Measurements from ENCODE around the gene CDK2AP2. TPM values are rescaled to one million over a fixed set of nuclear protein-coding genes. Genes with fewer than 3 reads are reported as not detected.
A peak's percentile ranks its signal among the peaks of the same experiment; 100 is the strongest.

Gene CDK2AP2
- total RNA-seq, 2 experiments from 2014 or later = 53.5 to 55.5 TPM

DNA sequence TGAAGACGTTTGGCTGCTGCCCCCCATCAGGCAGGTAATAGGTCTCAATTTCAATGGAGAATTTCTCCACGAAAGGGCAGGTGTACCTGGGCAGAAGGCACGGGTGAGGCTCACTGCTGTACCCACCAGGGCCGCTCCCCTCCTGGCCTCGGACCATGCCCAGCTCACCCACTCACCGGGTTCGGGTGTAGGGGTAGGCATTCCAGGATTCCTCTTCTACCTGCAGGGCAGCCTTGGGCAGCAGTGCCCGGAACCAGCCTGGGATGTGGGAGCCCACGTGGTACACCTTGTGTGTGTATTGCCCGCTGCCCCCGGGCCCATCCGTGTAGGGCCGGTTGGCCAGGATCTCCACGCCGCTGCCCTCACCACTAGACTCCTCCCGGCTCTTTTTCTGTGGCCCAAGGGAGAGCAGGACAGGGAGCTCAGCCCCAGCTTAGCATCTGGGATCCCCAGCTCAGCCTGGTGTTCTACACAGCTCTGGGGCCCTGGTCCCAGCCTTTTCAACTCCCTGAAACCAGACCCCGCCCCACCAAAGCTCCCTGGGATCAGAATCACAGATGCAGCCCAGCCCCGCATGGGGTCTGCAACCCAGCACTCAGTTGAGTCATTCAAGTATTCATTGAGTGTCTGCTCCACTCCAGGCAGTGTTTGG lies 5.5 kb downstream of the CDK2AP2 start:
- H3K27me3 Mint-ChIP-seq = no peaks in the 10 kb centered on the region
- ChIA-PET POLR2A (interaction anchor here (8.8 kb wide), 1 partner anchor 14 kb away, joined by 108 read pairs; no protein-coding TSS in a partner anchor), CTCF (interaction anchor here (0.6 to 1.2 kb wide), 2 partner anchors 63 to 151 kb away, joined by 3 read pairs; no protein-coding TSS in a partner anchor)
- DNase-seq (no peak), ATAC-seq (no peak)
- peak overlapping the region; percentile 58 for H3K4me3 Mint-ChIP-seq
- intact Hi-C loops (cut with micrococcal nuclease) = no loop called here
- no peak for TF ChIP-seq CTCF (IDR thresholded peaks at IDR 0.05)
- no peaks in the 10 kb centered on the region for H3K9me3 Mint-ChIP-seq
- H3K36me3 Mint-ChIP-seq (ENCODE audit: low read depth) = peaks cover 30% of the 10 kb centered on the region
- peaks cover 40% of the 10 kb centered on the region for H3K4me1 Mint-ChIP-seq (ENCODE audit: low read depth)
- H3K27ac Mint-ChIP-seq = no peak overlapping the region

GRCh38 chr11:67501854-67502253 lies 6.1 kb downstream of the CDK2AP2 start:
- H3K36me3 Mint-ChIP-seq (ENCODE audit: low read depth) = peaks cover 26% of the 10 kb centered on the region
- no peak for ATAC-seq
- H3K27ac Mint-ChIP-seq = no peak overlapping the region
- intact Hi-C loops (cut with micrococcal nuclease) = no loop called here
- ChIA-PET CTCF (interaction anchor here (1.2 kb wide), 1 partner anchor 150 kb away, joined by 3 read pairs; no protein-coding TSS in a partner anchor), POLR2A (interaction anchor here (8.8 kb wide), 1 partner anchor 13 kb away, joined by 108 read pairs; no protein-coding TSS in a partner anchor)
- H3K9me3 Mint-ChIP-seq = no peaks in the 10 kb centered on the region
- DNase-seq = no peak
- no peaks in the 10 kb centered on the region for H3K27me3 Mint-ChIP-seq
- TF ChIP-seq CTCF (IDR thresholded peaks at IDR 0.05) = no peak
- H3K4me3 Mint-ChIP-seq = no peak overlapping the region
- peaks cover 36% of the 10 kb centered on the region for H3K4me1 Mint-ChIP-seq (ENCODE audit: low read depth)

- no peak overlapping the region for H3K4me3 Mint-ChIP-seq
Observed at GRCh38 chr11:67500831-67501715, 6.9 kb downstream of the CDK2AP2 start.

GRCh38 chr11:67500484-67500821 lies 7.5 kb downstream of the CDK2AP2 start:
- ATAC-seq (no peak), DNase-seq (no peak)
- intact Hi-C loops (cut with micrococcal nuclease) = no loop called here
- H3K4me3 Mint-ChIP-seq = no peak overlapping the region
- no peak for TF ChIP-seq CTCF (IDR thresholded peaks at IDR 0.05)
- peaks cover 24% of the 10 kb centered on the region for H3K4me1 Mint-ChIP-seq (ENCODE audit: low read depth)
- H3K27me3 Mint-ChIP-seq = no peaks in the 10 kb centered on the region
- ChIA-PET POLR2A (interaction anchor here (1.1 to 8.8 kb wide), 3 partner anchors 12 to 63 kb away, joined by 4 to 108 read pairs (median 6); partner anchors contain the start of genes PTPRCAP and TMEM134), CTCF (no interaction called here)
- H3K36me3 Mint-ChIP-seq (ENCODE audit: low read depth) = peaks cover 24% of the 10 kb centered on the region
- H3K27ac Mint-ChIP-seq = no peak overlapping the region
- H3K9me3 Mint-ChIP-seq = no peaks in the 10 kb centered on the region

More at GRCh38 chr11:67500831-67501715, 6.9 kb downstream of the CDK2AP2 start:
- Mint-ChIP-seq H3K4me1 (ENCODE audit: low read depth) (peaks cover 28% of the 10 kb centered on the region), H3K9me3 (no peaks in the 10 kb centered on the region), H3K27me3 (no peaks in the 10 kb centered on the region), H3K36me3 (ENCODE audit: low read depth) (peaks cover 24% of the 10 kb centered on the region), H3K27ac (peak overlapping the region; percentile 14)
- no peak for TF ChIP-seq CTCF (IDR thresholded peaks at IDR 0.05)
- intact Hi-C loops (cut with micrococcal nuclease) = no loop called here
- CTCF ChIA-PET = no interaction called here
- ATAC-seq (no peak), DNase-seq (no peak)
- POLR2A ChIA-PET = interaction anchor here (1.1 to 8.8 kb wide), 3 partner anchors 13 to 63 kb away, joined by 4 to 108 read pairs (median 6); partner anchors contain the start of genes PTPRCAP and TMEM134
